Esophagus muscularis mucosa (tissue), 4 donors: ENCODE results near the gene KIAA2012.

Experiments used
- CTCF ChIP-seq, 3 experiments: fragments of 200-600 bp in 2 of 3; fragments of 450-650 bp in 1 of 3; sonication (generic) in 2 of 3; IDR thresholded peaks; one replicate each; pipeline ENCODE4 v1.5.1; 2017 to 2019; ENCODE audit warnings: antibody characterized with exemption in 3 of 3, mild to moderate bottlenecking in 2 of 3, moderate library complexity in 1 of 3
- EP300 ChIP-seq: sonication (generic); formaldehyde crosslinking; IDR thresholded peaks from one replicate; pipeline ENCODE4 v1.6.1; 2017; ENCODE audit warnings: antibody characterized with exemption
- POLR2A ChIP-seq: fragments of 450-650 bp; IDR thresholded peaks from one replicate; pipeline ENCODE4 v1.6.1; 2017; ENCODE audit warnings: antibody characterized with exemption, moderate library complexity, mild to moderate bottlenecking, low read depth

GRCh38 chr2:202051499-202052161 lies 21.4 kb upstream of the KIAA2012 start:
- no peak for TF ChIP-seq CTCF (IDR thresholded peaks at IDR 0.05)
- no peak for TF ChIP-seq POLR2A
- no peak for TF ChIP-seq EP300
